GM18505 (cell line): ENCODE results near the gene SCD5.

Experiments
- ATAC-seq: cut with Tn5 transposase; IDR thresholded peaks from one replicate; pipeline ENCODE4 v1.9.1; 2021; ENCODE audit not compliant: unreplicated experiment
- POLR2A ChIP-seq: IDR thresholded peaks from 4 replicates; pipeline ENCODE4 v1.6.1; 2011; ENCODE audit warnings: borderline replicate concordance; ENCODE audit not compliant: insufficient read depth, insufficient read length; ENCODE audit errors: extremely low read depth

Gene SCD5

DNA sequence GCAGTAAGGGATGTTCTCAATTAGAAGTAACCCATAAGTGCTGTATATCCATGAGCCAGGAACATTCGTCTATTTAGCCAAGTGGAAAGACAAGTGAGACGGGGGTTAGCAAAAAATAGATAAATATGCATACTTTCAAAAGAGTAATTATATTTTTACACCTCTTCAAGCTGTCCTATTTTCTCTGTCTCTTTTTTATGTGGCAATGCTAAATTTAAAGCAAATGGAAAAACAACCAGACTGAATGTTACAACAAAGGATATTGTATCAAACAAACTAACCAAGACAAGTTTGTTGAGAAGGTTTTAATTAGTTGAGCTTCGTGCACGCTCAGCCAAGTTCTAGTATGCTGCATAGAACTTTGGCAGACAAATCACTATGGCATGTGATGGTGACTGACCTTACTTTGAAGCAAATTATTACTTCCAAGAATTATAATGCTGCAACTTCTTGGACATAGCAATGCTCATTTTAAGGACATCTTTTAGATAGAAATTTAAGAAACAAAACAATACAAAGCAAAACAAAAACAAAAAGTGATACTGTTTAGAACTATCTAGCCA lies 175.4 kb downstream of the SCD5 start:
- TF ChIP-seq POLR2A = no peak
- no peak for ATAC-seq

GRCh38 chr4:82621251-82621650 lies 177.3 kb downstream of the SCD5 start:
- no peak for ATAC-seq
- TF ChIP-seq POLR2A = no peak

DNA sequence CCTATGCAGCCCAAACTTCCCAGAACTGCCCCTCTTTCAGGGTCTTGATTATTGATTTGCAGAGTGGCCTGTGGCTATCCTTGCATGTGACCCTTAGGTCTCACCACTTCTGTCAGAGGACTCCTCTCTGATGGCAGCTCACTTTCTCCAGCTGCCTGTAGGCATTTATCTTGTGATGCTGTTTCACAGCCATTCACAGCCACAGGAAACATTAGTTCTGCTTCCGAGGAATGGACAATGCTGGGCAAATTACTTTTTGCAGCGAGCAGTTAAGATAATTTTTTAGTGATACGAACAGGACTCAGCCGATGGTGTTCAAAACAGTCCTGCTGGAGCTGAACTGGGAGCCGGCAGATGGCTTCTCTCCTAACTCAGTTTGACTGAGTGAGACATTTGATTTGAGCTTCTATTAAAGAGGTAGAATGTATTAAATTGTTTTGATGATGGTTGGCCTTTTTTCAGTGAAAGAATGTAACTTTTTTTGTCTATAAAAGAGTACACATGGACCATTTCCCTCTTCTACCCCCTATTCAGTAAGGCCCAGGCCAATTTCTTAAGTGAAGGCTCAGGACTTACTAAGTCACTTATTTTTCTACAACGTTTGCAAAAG lies 178.4 kb downstream of the SCD5 start:
- no peak for ATAC-seq
- TF ChIP-seq POLR2A = no peak

GRCh38 chr4:82618103-82618720 lies 180.4 kb downstream of the SCD5 start:
- no peak for TF ChIP-seq POLR2A
- ATAC-seq = no peak

DNA sequence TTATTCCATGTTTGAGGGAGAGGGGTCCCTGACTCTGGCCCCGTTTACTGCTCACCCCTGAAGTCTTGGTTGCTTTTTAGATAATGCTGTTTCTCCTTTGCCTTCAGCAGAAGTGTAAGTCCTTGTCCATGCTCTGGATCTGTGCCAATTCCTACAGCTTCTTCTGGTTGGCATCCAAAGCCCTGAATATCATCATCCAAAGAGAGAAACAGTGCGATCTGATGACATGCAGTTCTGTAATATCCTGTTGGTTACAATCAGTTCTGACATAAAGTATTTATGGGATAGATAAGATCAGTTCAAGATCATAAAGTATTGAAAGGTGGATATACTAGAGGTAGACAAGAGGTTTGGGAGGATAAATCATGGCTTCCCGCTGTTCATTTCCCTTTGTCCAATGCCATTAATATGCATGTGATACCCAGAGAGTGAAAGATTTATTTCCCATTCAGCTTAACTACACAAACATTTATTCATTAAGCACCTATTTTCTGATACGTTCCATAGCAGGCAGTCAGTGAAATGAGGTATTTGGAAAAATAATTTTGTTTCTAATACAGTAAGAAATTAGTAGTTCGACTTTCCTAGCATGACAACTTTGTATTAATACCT lies 183.7 kb downstream of the SCD5 start:
- ATAC-seq = no peak
- TF ChIP-seq POLR2A = no peak

- ATAC-seq = no peak
- no peak for TF ChIP-seq POLR2A
Observed at GRCh38 chr4:82613121-82613520, 185.5 kb downstream of the SCD5 start.

GRCh38 chr4:82611982-82612381 lies 186.6 kb downstream of the SCD5 start:
- no peak for TF ChIP-seq POLR2A
- ATAC-seq = no peak

GRCh38 chr4:82611527-82611926 lies 187.1 kb downstream of the SCD5 start:
- no peak for ATAC-seq
- TF ChIP-seq POLR2A = no peak

DNA sequence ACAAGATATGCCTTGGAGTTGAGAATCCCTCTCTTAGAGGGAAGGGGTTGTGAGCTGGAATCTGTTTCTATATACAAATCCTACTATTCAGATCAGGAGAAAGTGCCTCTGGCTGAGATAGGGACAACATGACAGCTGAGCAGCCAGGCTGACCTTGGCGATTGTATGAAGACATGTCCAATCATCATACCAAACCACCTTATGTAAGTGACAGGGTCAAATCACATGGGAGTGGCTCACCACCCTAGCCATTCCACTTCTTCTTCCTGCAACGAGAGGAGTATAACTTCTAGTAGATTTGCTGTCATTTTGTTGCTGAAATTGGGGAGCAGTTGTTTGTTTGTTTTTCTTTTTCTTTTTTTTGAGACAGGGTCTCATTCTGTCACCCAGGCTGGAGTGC lies 188.6 kb downstream of the SCD5 start:
- no peak for ATAC-seq
- TF ChIP-seq POLR2A = no peak

DNA sequence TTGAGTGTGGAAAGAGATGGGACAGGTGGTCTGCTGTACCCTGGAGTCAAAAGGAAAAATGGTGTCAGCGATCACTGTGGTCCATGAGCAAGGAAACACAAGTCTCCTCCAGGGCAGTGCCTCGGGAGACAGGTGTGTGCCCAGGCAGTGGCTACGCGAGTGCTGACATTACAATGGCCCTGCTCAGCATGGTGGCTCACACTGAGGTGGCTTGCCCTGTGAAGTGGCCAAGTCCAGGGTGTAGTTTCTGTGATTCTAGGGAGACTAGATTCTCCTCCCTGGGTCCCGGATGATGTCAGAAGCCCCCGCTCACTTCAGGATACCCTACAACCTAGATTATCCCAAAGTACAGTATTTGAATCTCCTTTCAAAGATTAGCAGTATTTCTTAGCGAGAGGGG lies 192.0 kb downstream of the SCD5 start:
- no peak for ATAC-seq
- no peak for TF ChIP-seq POLR2A

- no peak for TF ChIP-seq POLR2A
- no peak for ATAC-seq
Observed at GRCh38 chr4:82604522-82604921, 194.1 kb downstream of the SCD5 start.

GRCh38 chr4:82601242-82602015 lies 197.2 kb downstream of the SCD5 start:
- ATAC-seq = no peak
- no peak for TF ChIP-seq POLR2A

DNA sequence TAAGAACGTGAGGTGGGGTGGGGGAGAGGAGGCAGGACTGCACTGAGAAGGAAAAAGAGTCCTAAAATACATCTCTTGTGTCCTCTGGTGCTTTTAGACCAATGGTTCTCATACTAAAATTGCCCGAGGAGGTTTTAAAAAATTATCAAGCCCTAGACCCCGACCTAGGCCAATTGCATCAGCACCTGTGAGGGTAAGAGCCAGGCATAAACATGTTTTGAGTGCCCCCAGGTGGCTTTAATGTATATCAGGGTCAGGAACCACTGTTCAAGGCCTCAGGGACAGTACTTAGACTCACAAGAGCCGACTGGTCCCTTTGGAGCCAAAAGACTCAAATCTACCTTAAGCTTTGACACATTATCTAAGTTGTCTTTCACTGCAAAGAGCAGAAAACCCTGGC lies 199.3 kb downstream of the SCD5 start:
- TF ChIP-seq POLR2A = no peak
- ATAC-seq = no peak
